ENCODE measurements around the gene CKAP2. TPM values are rescaled to one million over a fixed set of nuclear protein-coding genes. Genes with fewer than 3 reads are reported as not detected.

CKAP2 gene
- 6.7 and 9.6 TPM in 2 replicates for total RNA-seq

GRCh38 chr13:52454820-52455676 lies at the start of gene CKAP2:
TSS of gene CKAP2 (plus strand) at chr13:52455478. CDS start at chr13:52455557, 79 bp downstream.

GRCh38 chr13:52405767-52406494 lies 49.3 kb upstream of the CKAP2 start, which contains the start of gene THSD1:
TSS of gene THSD1 (minus strand) at chr13:52406172. CDS start at chr13:52402600, 3,572 bp downstream.

GRCh38 chr13:52450012-52450792 lies 5.1 kb upstream of the CKAP2 start, which contains the start of gene VPS36:
TSS of gene VPS36 (minus strand) at chr13:52450634. CDS start at chr13:52450594, 40 bp downstream.

Other genes starting within 250 kb of the CKAP2 start
- 17.8 and 18.5 TPM in 2 replicates for gene THSD1, start 49.3 kb upstream of the CKAP2 start, total RNA-seq
- 21.4 and 32.8 TPM in 2 replicates for gene VPS36, start 4.8 kb upstream of the CKAP2 start, total RNA-seq
- gene HNRNPA1L2, start 187.0 kb downstream of the CKAP2 start, total RNA-seq: 2.4 and 3.8 TPM in 2 replicates
- gene SUGT1, start 197.4 kb downstream of the CKAP2 start, total RNA-seq: 22.6 and 28.7 TPM in 2 replicates

Data from tracheal epithelial cell (primary cell).